Glomerular endothelial cell (primary cell): ENCODE measurements around the gene RPTOR. TPM values are rescaled to one million over a fixed set of nuclear protein-coding genes. Genes with fewer than 3 reads are reported as not detected.

ENCODE experiments used
- DNase-seq: peaks from one replicate; pipeline ENCODE4 v3.0.0-alpha.2; 2011; ENCODE audit warnings: low read depth, low spot score; ENCODE audit errors: extremely low read depth
- total RNA-seq: library from RNA; depleted of rRNA; stranded (reverse); fragments of >200 nt; gene quantifications from 2 replicates; pipeline ENCODE4 v1.2.3, GENCODE V29; 2015

The RPTOR gene
- total RNA-seq, 1 donor from 2014 or later = 37.5 TPM

- no peak for DNase-seq
These were observed 416.3 kb downstream of the RPTOR start for GRCh38 chr17:80960797-80961452.

- DNase-seq = no peak
These were observed 417.1 kb downstream of the RPTOR start for GRCh38 chr17:80961541-80962330.

DNA sequence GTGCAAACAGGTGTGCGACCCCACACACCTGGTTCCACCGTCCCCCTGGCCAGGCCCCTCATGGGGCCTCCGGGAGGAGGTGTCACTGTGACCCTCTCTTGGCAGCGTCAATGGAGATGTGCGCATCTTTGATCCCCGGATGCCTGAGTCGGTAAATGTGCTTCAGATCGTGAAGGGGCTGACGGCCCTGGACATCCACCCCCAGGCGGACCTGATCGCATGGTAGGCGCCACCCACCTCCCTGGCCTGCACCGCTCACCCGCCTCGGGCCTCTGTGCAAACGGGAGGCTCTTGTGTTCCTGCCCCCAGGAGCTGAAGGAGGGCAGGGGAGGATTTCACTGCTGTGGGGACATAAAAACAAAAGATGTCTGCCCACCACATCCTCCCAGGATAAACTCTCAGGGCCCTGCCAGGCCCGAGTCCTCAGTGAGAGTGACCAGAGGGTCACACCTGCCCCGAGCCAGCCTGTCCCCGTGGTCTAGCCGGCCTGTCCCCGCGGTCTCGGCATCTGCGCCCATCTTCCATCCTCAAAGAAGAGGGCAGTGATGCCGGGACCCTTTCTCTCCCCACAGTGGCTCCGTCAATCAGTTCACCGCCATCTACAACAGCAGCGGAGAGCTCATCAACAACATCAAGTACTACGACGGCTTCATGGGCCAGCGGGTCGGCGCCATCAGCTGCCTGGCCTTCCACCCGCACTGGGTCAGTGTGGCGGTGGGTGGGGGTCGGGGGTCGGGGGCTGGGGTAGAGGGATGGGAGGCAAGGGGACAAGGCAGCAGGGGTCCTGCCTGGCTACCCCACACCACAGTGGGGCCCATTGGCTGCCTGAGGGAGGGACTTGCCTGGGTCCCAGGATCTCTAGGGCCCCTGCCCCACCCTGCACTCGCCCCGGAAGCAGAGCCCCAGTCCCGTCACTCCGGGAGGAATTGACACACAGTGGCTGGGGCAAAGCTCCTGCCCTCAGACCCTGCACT, 418.0 kb downstream of the RPTOR start:
- no peak for DNase-seq

DNA sequence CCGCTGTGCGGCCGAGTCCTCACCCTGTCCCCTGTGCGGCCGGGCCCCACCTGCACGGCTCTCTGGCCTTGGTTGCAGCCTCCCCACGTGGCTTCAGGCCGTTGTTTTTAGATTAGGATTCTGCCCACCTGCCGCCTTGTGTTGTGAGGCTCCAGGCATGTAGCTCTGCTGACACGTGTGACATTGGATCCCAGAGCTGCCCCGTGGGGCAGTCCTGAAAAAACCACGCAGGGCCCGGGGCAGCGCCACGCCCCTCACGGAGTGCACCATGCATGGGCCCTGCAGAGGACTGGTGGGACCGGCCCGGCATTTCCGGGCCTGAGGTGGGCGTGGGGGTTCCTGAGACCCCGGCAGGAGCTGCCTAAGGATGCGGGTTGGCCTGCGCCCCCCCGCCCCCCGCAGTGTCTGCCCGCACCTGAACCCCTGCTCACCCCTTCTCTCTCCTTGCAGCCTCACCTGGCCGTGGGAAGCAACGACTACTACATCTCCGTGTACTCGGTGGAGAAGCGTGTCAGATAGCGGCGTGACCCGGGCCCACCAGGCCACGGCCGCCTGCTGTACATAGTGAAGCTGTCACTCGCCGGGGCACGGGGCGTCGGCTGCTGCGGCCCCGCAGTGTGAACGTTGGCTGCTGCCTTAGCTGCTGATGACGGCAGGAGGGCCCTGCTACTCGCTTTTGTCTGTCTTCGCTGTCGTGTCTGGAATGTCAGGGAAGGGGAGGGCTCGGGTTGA, 419.3 kb downstream of the RPTOR start:
- DNase-seq = no peak

GRCh38 chr17:80964544-80964856, 419.9 kb downstream of the RPTOR start:
- DNase-seq = no peak

DNA sequence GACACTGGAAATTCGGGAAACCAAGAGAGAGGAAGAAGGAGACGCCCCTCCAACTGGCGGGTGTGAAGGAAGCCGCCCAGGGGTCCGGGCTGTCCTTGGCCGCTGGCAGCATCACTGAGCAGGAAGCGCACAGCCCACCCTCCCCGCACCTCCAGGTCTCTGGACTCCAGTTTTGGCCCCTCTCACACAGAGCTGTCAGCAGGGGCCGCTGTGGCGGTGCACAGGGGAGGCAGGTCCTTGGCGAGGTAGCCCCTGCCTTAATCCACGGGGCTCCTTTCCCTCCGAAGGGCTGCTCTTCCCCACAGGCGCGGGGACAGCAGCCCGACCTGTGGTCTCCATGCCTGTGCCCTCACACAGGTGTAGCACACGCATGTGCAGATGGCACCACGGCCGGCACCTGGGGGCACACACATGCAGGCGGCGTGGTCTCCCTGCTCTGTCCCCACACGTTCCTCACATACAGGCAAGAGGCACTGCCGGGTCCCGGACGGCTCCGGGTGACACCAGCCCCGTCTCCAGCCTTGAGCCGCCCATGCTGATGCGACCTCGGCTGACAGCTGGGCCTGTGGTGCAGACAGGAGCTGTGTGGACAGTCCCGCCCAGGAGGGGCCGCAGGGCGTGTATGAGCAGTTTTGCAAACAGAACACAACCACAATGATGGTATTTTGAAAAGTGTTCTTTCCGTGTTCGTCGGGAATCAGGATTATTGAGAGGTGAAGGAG, 420.4 kb downstream of the RPTOR start:
- no peak for DNase-seq

- DNase-seq = no peak
These were observed 421.0 kb downstream of the RPTOR start for GRCh38 chr17:80965606-80966005.

- no peak for DNase-seq
These were observed 422.8 kb downstream of the RPTOR start for GRCh38 chr17:80967404-80967872.

DNA sequence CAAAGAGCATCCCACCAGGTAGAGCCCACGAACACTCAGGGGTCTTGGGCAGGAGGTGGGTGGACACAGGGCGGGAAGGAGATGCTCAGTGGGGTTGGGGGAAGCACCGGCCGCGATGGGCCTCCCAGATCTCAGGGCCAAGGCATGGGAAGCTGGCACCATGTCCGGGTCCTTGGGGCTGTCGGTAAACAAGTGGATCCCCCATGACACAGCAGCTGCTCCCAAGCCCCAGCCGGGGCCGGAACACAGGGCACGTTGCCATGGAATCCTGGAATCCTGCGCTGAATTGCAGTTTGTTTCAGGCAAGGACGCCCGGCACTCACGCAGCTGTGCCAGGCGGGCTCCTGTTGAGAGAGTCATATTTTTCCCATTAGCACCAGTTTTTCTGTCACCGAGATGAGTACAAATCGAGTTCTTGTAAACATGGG, 424.0 kb downstream of the RPTOR start:
- DNase-seq = no peak

DNA sequence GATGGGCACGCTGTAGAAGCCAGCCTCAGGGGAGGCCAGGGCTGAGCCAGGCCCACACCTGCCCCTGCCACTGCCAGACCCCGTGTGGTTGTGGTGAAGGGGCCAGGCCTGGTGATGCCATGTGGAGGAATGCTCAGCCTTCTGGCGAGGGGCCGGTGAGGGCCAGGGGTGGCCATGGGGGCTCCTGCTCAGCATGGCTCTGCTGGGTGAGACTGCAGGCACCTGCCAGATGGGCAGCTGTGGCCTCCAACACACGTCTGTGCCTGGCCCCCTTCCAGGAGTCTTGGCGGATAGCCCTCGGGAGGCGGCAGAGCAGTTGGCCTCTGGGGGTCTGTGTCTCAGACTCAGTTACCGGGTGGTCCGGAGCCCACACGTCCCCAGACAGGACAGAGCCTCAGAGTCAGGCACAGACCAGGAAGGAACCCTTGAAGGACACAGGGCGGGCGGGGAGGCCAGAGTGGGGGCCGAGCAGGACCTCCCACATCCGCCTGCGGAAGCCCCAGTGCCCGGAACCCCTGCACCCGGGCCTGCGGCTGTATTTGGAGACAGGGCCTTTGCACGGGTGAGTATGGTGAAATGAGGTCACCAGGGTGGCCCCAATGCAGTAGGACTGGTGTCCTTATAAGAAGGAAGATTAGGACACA, 424.5 kb downstream of the RPTOR start:
- no peak for DNase-seq

DNA sequence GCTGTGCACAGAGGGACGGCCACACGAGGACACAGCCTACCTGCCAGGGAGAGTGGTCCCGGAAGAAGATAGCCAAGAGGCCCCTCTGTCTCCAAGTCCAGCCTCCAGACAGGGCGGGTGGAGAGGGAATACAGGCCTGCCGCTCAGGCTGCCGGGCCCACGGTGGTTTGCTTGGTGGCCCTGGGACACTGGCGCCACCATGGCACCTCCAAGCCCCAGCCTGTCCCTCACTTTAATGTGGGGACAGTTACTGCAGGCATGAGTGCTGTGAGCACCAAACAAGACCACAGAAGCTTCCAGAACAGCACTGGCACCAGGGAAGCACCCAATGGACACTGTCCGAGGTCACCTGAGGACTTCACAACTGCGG, 425.0 kb downstream of the RPTOR start:
- no peak for DNase-seq

GRCh38 chr17:80970044-80970761, 425.6 kb downstream of the RPTOR start:
- DNase-seq = no peak

GRCh38 chr17:80970762-80971703, 426.4 kb downstream of the RPTOR start:
- no peak for DNase-seq

DNA sequence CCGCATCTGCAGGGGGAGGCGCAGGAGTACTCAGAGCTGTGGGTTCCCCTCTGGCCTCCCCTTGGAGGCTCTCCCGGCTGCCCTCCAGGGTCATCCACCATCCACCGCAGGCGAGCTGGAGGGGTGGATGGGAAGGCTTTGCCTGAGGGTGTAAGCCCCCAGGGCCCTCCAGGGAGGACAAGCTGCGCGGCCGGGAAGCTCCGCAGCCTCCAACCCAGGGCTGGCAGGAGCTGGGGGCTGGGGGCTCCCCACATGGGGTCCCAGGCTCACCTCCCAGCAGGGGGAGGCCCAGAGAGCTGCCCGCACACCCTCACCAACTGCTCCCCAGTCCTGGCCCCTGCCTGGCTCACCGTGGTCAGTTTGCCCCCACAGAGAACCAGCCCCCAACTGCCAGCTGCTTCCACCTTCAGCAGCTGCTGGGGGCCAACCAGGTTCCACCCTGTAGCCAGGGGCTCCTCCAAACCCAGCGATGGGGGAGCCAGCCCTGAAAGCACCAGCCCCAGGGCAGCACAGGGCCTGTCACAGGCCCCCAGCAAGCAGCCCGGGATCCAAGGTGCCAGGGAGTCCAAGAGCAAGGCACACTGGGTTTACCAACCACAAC, 427.2 kb downstream of the RPTOR start:
- DNase-seq = no peak

- no peak for DNase-seq
These were observed 432.1 kb downstream of the RPTOR start for GRCh38 chr17:80976701-80977100.

DNA sequence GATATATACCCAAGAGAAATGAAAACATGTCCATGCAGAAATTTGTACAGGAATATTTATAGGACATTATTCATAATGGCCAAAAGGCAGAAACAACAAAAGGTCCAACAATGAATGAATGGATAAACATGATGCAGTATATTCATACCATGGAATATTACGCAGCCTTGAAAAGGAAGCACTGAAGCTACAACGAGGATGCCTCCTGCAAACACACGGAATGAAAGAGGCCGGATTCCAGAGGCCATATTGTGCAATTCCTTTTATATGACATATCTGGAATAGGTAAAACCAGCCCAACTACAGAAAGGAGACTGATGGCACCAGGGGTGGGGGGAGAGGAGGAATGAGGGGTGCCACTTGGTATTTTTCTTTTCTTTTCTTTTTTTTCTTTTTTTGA, 432.5 kb downstream of the RPTOR start:
- DNase-seq = no peak
